ENCODE data around the gene NUDT8. TPM values are rescaled to one million over a fixed set of nuclear protein-coding genes. Genes with fewer than 3 reads are reported as not detected.
A peak's percentile ranks its signal among the peaks of the same experiment; 100 is the strongest.

NUDT8 gene
- total RNA-seq, 1 donor from 2014 or later = 6.2 TPM

- H3K4me3 Mint-ChIP-seq = peak overlapping the region; percentile 62
- no peaks in the 10 kb centered on the region for H3K36me3 Mint-ChIP-seq
- TF ChIP-seq CTCF (IDR thresholded peaks at IDR 0.05; ENCODE audit: unreplicated experiment) = peak; percentile 87
- DNase-seq (ENCODE audit: low spot score in 2 of 2, unreplicated experiment in 2 of 2) = peak; percentile 58 to 81
- peaks cover 9% of the 10 kb centered on the region for H3K27me3 Mint-ChIP-seq (ENCODE audit: low read depth)
- H3K27ac Mint-ChIP-seq = peak overlapping the region; percentile 82
- H3K9me3 Mint-ChIP-seq = no peaks in the 10 kb centered on the region
- peaks cover 12% of the 10 kb centered on the region for H3K4me1 Mint-ChIP-seq
Observed at GRCh38 chr11:67613960-67614715, 15.6 kb downstream of the NUDT8 start.

- H3K27ac Mint-ChIP-seq = peak overlapping the region; percentile 82
Observed at GRCh38 chr11:67613313-67613959, 16.3 kb downstream of the NUDT8 start.

GRCh38 chr11:67612751-67613150, 17.0 kb downstream of the NUDT8 start:
- H3K36me3 Mint-ChIP-seq = no peaks in the 10 kb centered on the region
- peaks cover 5% of the 10 kb centered on the region for H3K27me3 Mint-ChIP-seq (ENCODE audit: low read depth)
- H3K27ac Mint-ChIP-seq = no peak overlapping the region
- peaks cover 12% of the 10 kb centered on the region for H3K4me1 Mint-ChIP-seq
- no peak overlapping the region for H3K4me3 Mint-ChIP-seq
- no peak for TF ChIP-seq CTCF (IDR thresholded peaks at IDR 0.05; ENCODE audit: unreplicated experiment)
- no peaks in the 10 kb centered on the region for H3K9me3 Mint-ChIP-seq
- no peak for DNase-seq (ENCODE audit: low spot score in 2 of 2, unreplicated experiment in 2 of 2)

More at GRCh38 chr11:67613313-67613959, 16.3 kb downstream of the NUDT8 start:
- Mint-ChIP-seq H3K4me1 (peaks cover 12% of the 10 kb centered on the region), H3K9me3 (no peaks in the 10 kb centered on the region), H3K36me3 (no peaks in the 10 kb centered on the region), H3K27me3 (ENCODE audit: low read depth) (peaks cover 9% of the 10 kb centered on the region), H3K4me3 (peak overlapping the region; percentile 62)
- no peak for DNase-seq (ENCODE audit: low spot score in 2 of 2, unreplicated experiment in 2 of 2)
- no peak for TF ChIP-seq CTCF (IDR thresholded peaks at IDR 0.05; ENCODE audit: unreplicated experiment)

GRCh38 chr11:67611704-67612587, 17.8 kb downstream of the NUDT8 start:
- Mint-ChIP-seq H3K4me3 (no peak overlapping the region), H3K27me3 (ENCODE audit: low read depth) (peaks cover under 1% of the 10 kb centered on the region), H3K27ac (no peak overlapping the region), H3K36me3 (no peaks in the 10 kb centered on the region), H3K4me1 (peaks cover 16% of the 10 kb centered on the region), H3K9me3 (no peaks in the 10 kb centered on the region)
- no peak for TF ChIP-seq CTCF (IDR thresholded peaks at IDR 0.05; ENCODE audit: unreplicated experiment)
- no peak for DNase-seq (ENCODE audit: low spot score in 2 of 2, unreplicated experiment in 2 of 2)

GRCh38 chr11:67611165-67611564, 18.6 kb downstream of the NUDT8 start:
- H3K4me3 Mint-ChIP-seq = no peak overlapping the region
- H3K36me3 Mint-ChIP-seq = no peaks in the 10 kb centered on the region
- no peak for TF ChIP-seq CTCF (IDR thresholded peaks at IDR 0.05; ENCODE audit: unreplicated experiment)
- H3K27ac Mint-ChIP-seq = no peak overlapping the region
- H3K4me1 Mint-ChIP-seq = peaks cover 16% of the 10 kb centered on the region
- no peaks in the 10 kb centered on the region for H3K27me3 Mint-ChIP-seq (ENCODE audit: low read depth)
- no peaks in the 10 kb centered on the region for H3K9me3 Mint-ChIP-seq
- DNase-seq (ENCODE audit: low spot score in 2 of 2, unreplicated experiment in 2 of 2) = no peak

Measured in mesothelial cell of epicardium (in vitro differentiated cells).